Measurements from ENCODE around the gene HOXA11. TPM values are rescaled to one million over a fixed set of nuclear protein-coding genes. Genes with fewer than 3 reads are reported as not detected.

Gene HOXA11
- total and polyA plus RNA-seq, 10 of the 15 experiments (the other 5 are each of a cell fraction or from before 2014, with no cell fraction given) = not detected

DNA sequence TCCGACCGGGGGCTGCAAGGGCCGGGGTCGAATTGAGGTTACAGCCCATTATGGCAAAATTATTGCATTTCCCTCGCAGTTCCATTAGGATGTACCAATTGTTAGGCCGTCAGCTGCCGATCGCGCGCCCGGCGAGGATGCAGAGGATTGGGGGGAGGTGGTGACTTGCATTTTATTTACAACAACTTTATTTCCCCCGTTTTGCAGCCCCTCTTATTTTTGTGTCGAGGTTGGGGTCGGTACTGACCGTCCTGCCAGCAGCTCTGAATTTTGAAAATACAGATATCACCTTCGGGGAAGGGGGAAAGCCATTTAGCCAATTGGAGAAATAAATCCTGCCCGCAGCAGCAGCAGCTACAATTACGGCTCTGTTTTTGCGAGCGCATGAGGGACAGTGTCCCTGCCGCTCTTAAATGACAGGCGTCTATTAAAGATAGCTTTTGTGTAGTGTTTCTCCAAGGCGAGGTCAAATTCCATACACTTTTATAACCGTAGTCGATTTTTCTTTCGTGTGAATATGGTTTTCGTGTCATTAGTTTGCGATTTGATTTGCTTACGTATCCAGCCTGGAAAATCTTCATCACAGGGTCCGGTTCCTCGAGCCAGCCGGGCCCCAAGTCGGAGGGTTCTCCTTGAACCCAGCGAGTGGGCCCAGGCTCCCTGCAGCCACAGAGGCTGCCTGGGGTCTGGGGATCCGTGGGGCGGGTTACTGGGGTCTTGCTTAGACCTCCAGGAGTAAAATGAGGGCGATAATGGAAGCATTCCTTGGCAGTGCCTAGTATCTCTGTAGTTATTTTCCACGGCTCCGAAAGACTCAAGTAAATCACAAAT lies 40.9 kb downstream of the HOXA11 start:
- H3K27me3 ChIP-seq (replicated peaks in 1 of 2; ENCODE audit: control insufficient read depth in 2 of 2, insufficient read depth in 2 of 2, low read length in 1 of 2) = peaks cover 8 to 18% of the 10 kb centered on the region in 2 experiments; a peak in 3 of 4 replicates
- no peak overlapping the region for H3K9ac ChIP-seq (ENCODE audit: control insufficient read depth, insufficient read depth, low read length)
- no peaks in the 10 kb centered on the region for H3K36me3 ChIP-seq (ENCODE audit: control insufficient read depth in 2 of 2, insufficient read depth in 2 of 2, low read length in 1 of 2)
- ATAC-seq = no peak
- in situ Hi-C loops (cut with MboI) (no loop called here), intact Hi-C loops (cut with micrococcal nuclease; ENCODE audit: unreplicated experiment) (no loop called here)
- no peaks in the 10 kb centered on the region; the same call in 2 of the 3 replicates for H3K9me3 ChIP-seq (replicated peaks; ENCODE audit: control insufficient read depth, insufficient read depth, low read length)
- H3K79me2 ChIP-seq (ENCODE audit: control insufficient read depth, insufficient read depth, low read length) = no peaks in the 10 kb centered on the region
- no TSS peak for BruUV-seq (replicated peaks)
- ChIA-PET POLR2A (no interaction called here), RAD21 (ENCODE audit: unreplicated experiment) (no interaction called here), CTCF (no interaction called here), SMC1A (ENCODE audit: uncharacterized antibody, unreplicated experiment) (no interaction called here)
- no peak for DNase-seq (ENCODE audit: low read depth, low spot score)
- H3K27ac ChIP-seq (ENCODE audit: control insufficient read depth, insufficient read depth) = no peak overlapping the region
- 63% methylated on average over 40 of the region's 40 CpGs for WGBS (ENCODE audit: insufficient coverage, insufficient replicate concordance, low lambda C conversion rate, missing lambda C conversion rate)
- H3K4me1 ChIP-seq (ENCODE audit: control insufficient read depth, insufficient read depth, low read length) = no peaks in the 10 kb centered on the region
- TF ChIP-seq CEBPB (IDR thresholded peaks at IDR 0.05; ENCODE audit: borderline replicate concordance in 1 of 2, low read depth in 2 of 2, low read length in 2 of 2) (no peak), BRCA1 (IDR thresholded peaks at IDR 0.05; ENCODE audit: low read depth, low read length) (no peak), DPF2 (IDR thresholded peaks at IDR 0.05) (no peak), MTA3 (IDR thresholded peaks at IDR 0.05; ENCODE audit: borderline replicate concordance, low read length) (no peak), USF2 (IDR thresholded peaks at IDR 0.05; ENCODE audit: borderline replicate concordance, low read depth, low read length) (no peak), YY1 (IDR thresholded peaks at IDR 0.05; ENCODE audit: low read depth, low read length) (no peak), FOXM1 (IDR thresholded peaks at IDR 0.05; ENCODE audit: low read depth, low read length) (no peak), ZNF274 (IDR thresholded peaks at IDR 0.05; ENCODE audit: insufficient read depth, insufficient read length) (no peak), SRF (IDR thresholded peaks at IDR 0.05; ENCODE audit: low read depth in 2 of 2, low read length in 2 of 2) (no peak)
- TF ChIP-seq, protein P1, sequence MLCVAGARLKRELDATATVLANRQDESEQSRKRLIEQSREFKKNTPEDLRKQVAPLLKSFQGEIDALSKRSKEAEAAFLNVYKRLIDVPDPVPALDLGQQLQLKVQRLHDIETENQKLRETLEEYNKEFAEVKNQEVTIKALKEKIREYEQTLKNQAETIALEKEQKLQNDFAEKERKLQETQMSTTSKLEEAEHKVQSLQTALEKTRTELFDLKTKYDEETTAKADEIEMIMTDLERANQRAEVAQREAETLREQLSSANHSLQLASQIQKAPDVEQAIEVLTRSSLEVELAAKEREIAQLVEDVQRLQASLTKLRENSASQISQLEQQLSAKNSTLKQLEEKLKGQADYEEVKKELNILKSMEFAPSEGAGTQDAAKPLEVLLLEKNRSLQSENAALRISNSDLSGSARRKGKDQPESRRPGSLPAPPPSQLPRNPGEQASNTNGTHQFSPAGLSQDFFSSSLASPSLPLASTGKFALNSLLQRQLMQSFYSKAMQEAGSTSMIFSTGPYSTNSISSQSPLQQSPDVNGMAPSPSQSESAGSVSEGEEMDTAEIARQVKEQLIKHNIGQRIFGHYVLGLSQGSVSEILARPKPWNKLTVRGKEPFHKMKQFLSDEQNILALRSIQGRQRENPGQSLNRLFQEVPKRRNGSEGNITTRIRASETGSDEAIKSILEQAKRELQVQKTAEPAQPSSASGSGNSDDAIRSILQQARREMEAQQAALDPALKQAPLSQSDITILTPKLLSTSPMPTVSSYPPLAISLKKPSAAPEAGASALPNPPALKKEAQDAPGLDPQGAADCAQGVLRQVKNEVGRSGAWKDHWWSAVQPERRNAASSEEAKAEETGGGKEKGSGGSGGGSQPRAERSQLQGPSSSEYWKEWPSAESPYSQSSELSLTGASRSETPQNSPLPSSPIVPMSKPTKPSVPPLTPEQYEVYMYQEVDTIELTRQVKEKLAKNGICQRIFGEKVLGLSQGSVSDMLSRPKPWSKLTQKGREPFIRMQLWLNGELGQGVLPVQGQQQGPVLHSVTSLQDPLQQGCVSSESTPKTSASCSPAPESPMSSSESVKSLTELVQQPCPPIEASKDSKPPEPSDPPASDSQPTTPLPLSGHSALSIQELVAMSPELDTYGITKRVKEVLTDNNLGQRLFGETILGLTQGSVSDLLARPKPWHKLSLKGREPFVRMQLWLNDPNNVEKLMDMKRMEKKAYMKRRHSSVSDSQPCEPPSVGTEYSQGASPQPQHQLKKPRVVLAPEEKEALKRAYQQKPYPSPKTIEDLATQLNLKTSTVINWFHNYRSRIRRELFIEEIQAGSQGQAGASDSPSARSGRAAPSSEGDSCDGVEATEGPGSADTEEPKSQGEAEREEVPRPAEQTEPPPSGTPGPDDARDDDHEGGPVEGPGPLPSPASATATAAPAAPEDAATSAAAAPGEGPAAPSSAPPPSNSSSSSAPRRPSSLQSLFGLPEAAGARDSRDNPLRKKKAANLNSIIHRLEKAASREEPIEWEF (IDR thresholded peaks at IDR 0.05; ENCODE audit: insufficient replicate concordance, low read depth, low read length) = no peak
- no peak overlapping the region for H3K4me2 ChIP-seq (ENCODE audit: control insufficient read depth, insufficient read depth)
- no peaks in the 10 kb centered on the region for H4K20me1 ChIP-seq (ENCODE audit: control insufficient read depth, insufficient read depth)
- no peak overlapping the region for H3K4me3 ChIP-seq
- FAIRE-seq = no peak
- no peak overlapping the region for H2AFZ ChIP-seq (ENCODE audit: control insufficient read depth, low read depth, low read length)
